Endothelial cell of umbilical vein (primary cell): ENCODE results near the gene SYDE1. TPM values are rescaled to one million over a fixed set of nuclear protein-coding genes. Genes with fewer than 3 reads are reported as not detected.
"Not testable (repeated sequence)": the region's sequence is repeated elsewhere in the genome, so short reads cannot be mapped to it uniquely, and the experiment has no call there.

Source experiments
- BruUV-seq: library from RNA; stranded (reverse); fragments of 400-500 nt; replicated peaks from 2 replicates; lab custom pipeline; 2021; lab: Mats Ljungman, UMichigan
- CTCF ChIA-PET: fragments of 300-600, 350-600 bp; sonication (Branson Sonifier 250); formaldehyde crosslinking; loops from one replicate; lab custom pipeline; 2021; ENCODE audit warnings: antibody characterized with exemption, inconsistent platforms; lab: Charles Lee
- POLR2A ChIA-PET: fragments of 300-600, 350-600 bp; sonication (Branson Sonifier 250); formaldehyde crosslinking; loops from one replicate; lab custom pipeline; 2021; ENCODE audit warnings: antibody characterized with exemption, inconsistent platforms; lab: Charles Lee
- DNase-seq: peaks from one replicate; pipeline ENCODE4 v3.0.0-alpha.2; 2011; ENCODE audit warnings: low read depth, low spot score
- FAIRE-seq: peaks from 2 replicates; lab custom pipeline; 2011; peaks lifted over from hg19 to GRCh38; lab: Jason Lieb, UNC
- H2AFZ ChIP-seq: 2 replicates; pipeline ENCODE4 v1.6.0; 2012; ENCODE audit warnings: low read depth, low read length, control low read depth, inconsistent platforms
- H3K27ac ChIP-seq: 2 replicates; pipeline ENCODE4 v1.5.1; 2011; ENCODE audit warnings: low read depth, mild to moderate bottlenecking, control low read depth, low read length, moderate library complexity; ENCODE audit not compliant: insufficient read depth
- H3K27me3 ChIP-seq, 2 experiments: 2 replicates each; pipeline versions ENCODE4 v1.6.0 to v1.6.1; 2011; ENCODE audit warnings: low read length in 2 of 2, mixed read lengths in 1 of 2; ENCODE audit not compliant: control insufficient read depth in 2 of 2, insufficient read depth in 2 of 2
- H3K36me3 ChIP-seq, 2 experiments: 2 replicates in 1 of 2; 3 replicates in 1 of 2; pipeline ENCODE4 v1.5.1; 2011; ENCODE audit warnings: low read length in 2 of 2, mild to moderate bottlenecking in 1 of 2, moderate library complexity in 1 of 2; ENCODE audit not compliant: control insufficient read depth in 2 of 2, insufficient read depth in 2 of 2; ENCODE audit errors: extremely low read depth in 1 of 2
- H3K4me1 ChIP-seq: 3 replicates; pipeline ENCODE4 v1.5.1; 2011; ENCODE audit warnings: mild to moderate bottlenecking, low read length; ENCODE audit not compliant: control insufficient read depth, insufficient read depth; ENCODE audit errors: extremely low read depth
- H3K4me2 ChIP-seq: 2 replicates; pipeline ENCODE4 v1.6.1; 2011; ENCODE audit warnings: low read length, control low read depth, mixed read lengths; ENCODE audit not compliant: insufficient read depth
- H3K4me3 ChIP-seq, 3 experiments: fragments of 200-600 bp in 1 of 3; sonication (generic), shearing (Covaris generic) in 1 of 3; replicated peaks in 1 of 3; 2 replicates each; pipeline ENCODE4 v1.5.1; 2011 to 2016; ENCODE audit warnings: control low read depth in 3 of 3, low read length in 3 of 3, mild to moderate bottlenecking in 2 of 3, inconsistent platforms in 1 of 3, low read depth in 1 of 3, moderate library complexity in 1 of 3; ENCODE audit not compliant: insufficient read depth in 1 of 3
- H3K79me2 ChIP-seq: 2 replicates; pipeline ENCODE4 v1.6.0; 2012; ENCODE audit warnings: low read length, inconsistent platforms; ENCODE audit not compliant: control insufficient read depth, insufficient read depth
- H3K9ac ChIP-seq: replicated peaks from 2 replicates; pipeline ENCODE3; 2011; ENCODE audit warnings: low read length, control low read depth; ENCODE audit not compliant: insufficient read depth; ENCODE audit errors: extremely low read depth
- H3K9me1 ChIP-seq: replicated peaks from 3 replicates; pipeline ENCODE4 v1.6.0; 2011; ENCODE audit warnings: mild to moderate bottlenecking, low read length; ENCODE audit not compliant: control insufficient read depth, insufficient read depth; ENCODE audit errors: extremely low read depth
- H3K9me3 ChIP-seq: replicated peaks from 2 replicates; pipeline ENCODE4 v1.5.1; 2012; ENCODE audit warnings: low read length, inconsistent platforms; ENCODE audit not compliant: control insufficient read depth, insufficient read depth
- H4K20me1 ChIP-seq: replicated peaks from 2 replicates; pipeline ENCODE3; 2011; ENCODE audit warnings: mild to moderate bottlenecking, low read length; ENCODE audit not compliant: control insufficient read depth, insufficient read depth; ENCODE audit errors: extremely low read depth
- CTCF ChIP-seq, 2 donors: IDR thresholded peaks; 1 replicate in 1 of 2; 2 replicates in 1 of 2; pipeline ENCODE4 v1.5.1; 2011; ENCODE audit warnings: low read length in 2 of 2, mild to moderate bottlenecking in 2 of 2, moderate library complexity in 2 of 2, control low read depth in 1 of 2, inconsistent platforms in 1 of 2, low read depth in 1 of 2; ENCODE audit not compliant: insufficient read depth in 1 of 2; ENCODE audit errors: extremely low read depth in 1 of 2
- EZH2 ChIP-seq: IDR thresholded peaks from 2 replicates; pipeline ENCODE4 v1.6.1; 2012; ENCODE audit warnings: borderline replicate concordance, low read depth, mild to moderate bottlenecking, moderate library complexity, low read length, inconsistent platforms; ENCODE audit not compliant: severe bottlenecking
- FOS ChIP-seq: IDR thresholded peaks from 2 replicates; pipeline ENCODE4 v1.6.1; 2011; ENCODE audit warnings: mild to moderate bottlenecking, low read length, moderate library complexity, borderline replicate concordance; ENCODE audit not compliant: insufficient read depth
- GATA2 ChIP-seq: IDR thresholded peaks from 2 replicates; pipeline ENCODE4 v1.7.0; 2011; ENCODE audit warnings: low read depth, mild to moderate bottlenecking, moderate library complexity, mixed read lengths, low read length; ENCODE audit not compliant: insufficient read length, insufficient read depth
- JUN ChIP-seq: IDR thresholded peaks from 2 replicates; pipeline ENCODE4 v1.6.1; 2011; ENCODE audit warnings: borderline replicate concordance, low read depth; ENCODE audit not compliant: insufficient read length, insufficient read depth
- MAX ChIP-seq: IDR thresholded peaks from 2 replicates; pipeline ENCODE4 v1.6.1; 2011; ENCODE audit not compliant: insufficient read depth, insufficient read length
- MYC ChIP-seq: IDR thresholded peaks from one replicate; pipeline ENCODE4 v1.6.1; 2011; ENCODE audit warnings: mild to moderate bottlenecking, low read depth, low read length
- POLR2A ChIP-seq: IDR thresholded peaks from 2 replicates; pipeline ENCODE4 v1.6.1; 2012; ENCODE audit warnings: low read depth, mild to moderate bottlenecking, control low read depth, low read length
- POLR2AphosphoS5 ChIP-seq: IDR thresholded peaks from 2 replicates; pipeline ENCODE4 v1.6.1; 2012; ENCODE audit warnings: low read depth, mild to moderate bottlenecking, control low read depth, low read length, moderate library complexity; ENCODE audit not compliant: insufficient read depth
- dilution Hi-C: fragments of 300-500 bp; cut with MboI; formaldehyde crosslinking; loops from one replicate; pipeline ENCODE4 v1.15.0; 2019; ENCODE audit warnings: low sequenced_read_pairs; ENCODE audit not compliant: extremely low pct_ligation_motif_present
- intact Hi-C: fragments of 100-400 bp; cut with micrococcal nuclease; formaldehyde crosslinking; loops from one replicate; pipeline ENCODE4 v1.10.0; 2022
- polyA plus RNA-seq, 4 experiments: library from polyadenylated mRNA; depleted of rRNA in 3 of 4; stranded (reverse) in 3 of 4; unstranded in 1 of 4; fragments of >200 nt; gene quantifications; 2 replicates each; pipeline versions ENCODE4 v1.2.1 to v1.2.3, GENCODE V29; 2011 to 2012; ENCODE audit warnings: missing spikeins in 1 of 4
- total RNA-seq: library from RNA; stranded (reverse); gene quantifications from 2 replicates; pipeline ENCODE4 v1.2.3, GENCODE V29; 2021

Gene SYDE1
- total and polyA plus RNA-seq, 2 donors (not counting 3 experiments of a cell fraction or from before 2014, with no cell fraction given): 33.1 to 35.3 TPM

- H3K4me3 ChIP-seq: no peak overlapping the region
- TF ChIP-seq EZH2: no peak
- TF ChIP-seq CTCF (IDR thresholded peaks at IDR 0.05; ENCODE audit: extremely low read depth in 1 of 2, insufficient read depth in 1 of 2, low read depth in 1 of 2, low read length in 2 of 2): no peak
- no peak for TF ChIP-seq JUN
- TF ChIP-seq MYC: no peak
- TF ChIP-seq FOS: no peak
- no peak for TF ChIP-seq MAX
- no peak for TF ChIP-seq GATA2
- no peak for TF ChIP-seq POLR2AphosphoS5
- no peak for TF ChIP-seq POLR2A
- H3K79me2 ChIP-seq: no peaks in the 10 kb centered on the region
- H2AFZ ChIP-seq: no peak overlapping the region
- FAIRE-seq (no peak), DNase-seq (no peak)
- H3K27ac ChIP-seq: no peak overlapping the region
- ChIA-PET POLR2A (no interaction called here), CTCF (no interaction called here)
- dilution Hi-C loops (no loop called here), intact Hi-C loops (no loop called here)
- no peak overlapping the region for H3K9ac ChIP-seq
- BruUV-seq: no TSS peak
- no peaks in the 10 kb centered on the region for H3K4me1 ChIP-seq
- H4K20me1 ChIP-seq: no peaks in the 10 kb centered on the region
- H3K4me2 ChIP-seq: no peak overlapping the region
- H3K9me1 ChIP-seq: no peaks in the 10 kb centered on the region
- no peaks in the 10 kb centered on the region for H3K9me3 ChIP-seq
- no peaks in the 10 kb centered on the region for H3K36me3 ChIP-seq
- no peaks in the 10 kb centered on the region for H3K27me3 ChIP-seq
These were observed 45.2 kb upstream of the SYDE1 start for GRCh38 chr19:15062036-15062435.

DNA sequence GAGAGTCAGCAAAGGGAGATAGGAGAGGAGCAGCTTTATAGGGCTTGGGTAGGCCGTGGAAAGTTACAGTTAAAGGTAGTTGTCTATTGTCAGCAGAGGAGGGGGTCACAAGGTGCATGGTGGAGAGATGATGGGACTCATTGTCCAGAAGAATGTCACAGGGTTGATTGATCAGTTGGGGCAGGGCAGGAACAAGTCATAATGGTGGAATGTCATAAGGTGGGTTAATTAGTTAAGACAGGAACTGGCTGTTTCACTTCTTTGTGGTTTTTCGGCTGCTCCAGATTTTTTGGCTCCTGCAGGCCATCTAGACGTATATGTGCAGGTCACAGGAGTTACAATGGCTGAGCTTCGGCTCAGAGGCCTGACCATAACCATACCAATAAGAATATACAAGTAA, 36.8 kb upstream of the SYDE1 start:
- H3K9me3 ChIP-seq, intact Hi-C loops, dilution Hi-C loops, BruUV-seq, H4K20me1 ChIP-seq, DNase-seq, H2AFZ ChIP-seq, H3K4me2 ChIP-seq, POLR2A ChIA-PET, H3K9ac ChIP-seq, H3K4me3 ChIP-seq, H3K27me3 ChIP-seq, H3K79me2 ChIP-seq, H3K27ac ChIP-seq, H3K4me1 ChIP-seq, FAIRE-seq, CTCF ChIA-PET, H3K9me1 ChIP-seq, H3K36me3 ChIP-seq: not testable (repeated sequence)
